PC-3 (cell line): ENCODE results near the gene EXOC4. TPM values are rescaled to one million over a fixed set of nuclear protein-coding genes. Genes with fewer than 3 reads are reported as not detected.

Experiments used
- ATAC-seq: fragments of 200-7000 bp; cut with Tn5 transposase; 2 replicates; pipeline ENCODE4 v1.9.1; 2020; ENCODE audit warnings: mild to moderate bottlenecking, moderate library complexity
- BruUV-seq: library from RNA; stranded (reverse); fragments of 400-500 nt; replicated peaks from 2 replicates; lab custom pipeline; 2021; lab: Mats Ljungman, UMichigan
- CTCF ChIA-PET: fragments of 300-600 bp; sonication (Branson Sonifier 250); formaldehyde crosslinking; loops from one replicate; lab custom pipeline; 2022; ENCODE audit warnings: antibody characterized with exemption; lab: Charles Lee
- POLR2A ChIA-PET: fragments of 300-600 bp; sonication (Branson Sonifier 250); formaldehyde crosslinking; loops from one replicate; lab custom pipeline; 2022; ENCODE audit warnings: antibody characterized with exemption; ENCODE audit not compliant: unreplicated experiment; lab: Charles Lee
- DNase-seq: peaks from one replicate; pipeline ENCODE4 v3.0.0-alpha.2; 2015
- H2AFZ ChIP-seq: fragments of 300-600 bp; sonication (generic); 2 replicates; pipeline ENCODE4 v1.6.0; 2016; ENCODE audit warnings: antibody characterized with exemption, low read length
- H3F3A ChIP-seq: fragments of 300-600 bp; sonication (generic); one replicate; pipeline ENCODE4 v1.6.0; 2017; ENCODE audit warnings: antibody characterized with exemption, low read length, control low read depth, mild to moderate bottlenecking; ENCODE audit not compliant: unreplicated experiment
- H3K27ac ChIP-seq: fragments of 300-600 bp; sonication (generic); 2 replicates; pipeline ENCODE4 v1.5.1; 2016; ENCODE audit warnings: mild to moderate bottlenecking, low read length
- H3K27me3 ChIP-seq: fragments of 300-600 bp; sonication (generic); 2 replicates; pipeline ENCODE4 v1.6.1; 2016; ENCODE audit warnings: low read length, mixed read lengths
- H3K36me3 ChIP-seq: fragments of 300-600 bp; sonication (generic); 2 replicates; pipeline ENCODE4 v1.6.1; 2016; ENCODE audit warnings: low read depth, mixed run types, low read length, mixed read lengths
- H3K4me1 ChIP-seq: fragments of 300-600 bp; sonication (generic); 2 replicates; pipeline ENCODE4 v1.5.1; 2016; ENCODE audit warnings: low read length; ENCODE audit not compliant: insufficient read depth
- H3K4me2 ChIP-seq: fragments of 300-600 bp; sonication (generic); 2 replicates; pipeline ENCODE4 v1.6.0; 2016; ENCODE audit warnings: low read length
- H3K4me3 ChIP-seq: fragments of 300-600 bp; sonication (generic); 2 replicates; pipeline ENCODE4 v1.5.1; 2016; ENCODE audit warnings: mild to moderate bottlenecking, low read length, mixed read lengths
- H3K79me2 ChIP-seq: fragments of 300-600 bp; sonication (generic); 2 replicates; pipeline ENCODE4 v1.6.1; 2017; ENCODE audit warnings: low read length, mixed read lengths
- H3K9ac ChIP-seq: fragments of 300-600 bp; sonication (generic); 2 replicates; pipeline ENCODE4 v1.6.0; 2016; ENCODE audit warnings: mild to moderate bottlenecking, low read length
- H3K9me2 ChIP-seq: fragments of 300-600 bp; sonication (generic); replicated peaks from 2 replicates; pipeline ENCODE4 v1.6.1; 2016; ENCODE audit warnings: mixed run types, low read length, mixed read lengths
- H3K9me3 ChIP-seq: fragments of 300-600 bp; sonication (generic); 2 replicates; pipeline ENCODE4 v1.6.1; 2016; ENCODE audit warnings: low read length, mixed read lengths
- H4K20me1 ChIP-seq: fragments of 300-600 bp; sonication (generic); 2 replicates; pipeline ENCODE4 v1.6.1; 2016; ENCODE audit warnings: low read length, mixed read lengths
- CTCF ChIP-seq: fragments of 300-600 bp; sonication (generic); conservative IDR thresholded peaks from 2 replicates; pipeline ENCODE4 v1.5.1; 2017; ENCODE audit warnings: antibody characterized with exemption, low read depth, mild to moderate bottlenecking, low read length
- EZH2 ChIP-seq: fragments of 300-600 bp; sonication (generic); IDR thresholded peaks from one replicate; pipeline ENCODE4 v1.6.1; 2017; ENCODE audit warnings: antibody characterized with exemption, mild to moderate bottlenecking, low read length; ENCODE audit not compliant: unreplicated experiment
- EZH2phosphoT487 ChIP-seq: fragments of 300-600 bp; sonication (generic); IDR thresholded peaks from 2 replicates; pipeline ENCODE4 v1.6.1; 2018; ENCODE audit warnings: mild to moderate bottlenecking, antibody characterized with exemption, low read length, borderline replicate concordance
- intact Hi-C: fragments of 100-400 bp; cut with micrococcal nuclease; formaldehyde crosslinking; loops from 2 replicates; pipeline ENCODE4 v1.9.0; 2023
- total RNA-seq: library from RNA; depleted of rRNA; stranded (reverse); fragments of >200 nt; gene quantifications from 2 replicates; pipeline ENCODE4 v1.2.3, GENCODE V29; 2014

Gene EXOC4
- total RNA-seq, 1 experiment from 2014 or later: 43.5 TPM

GRCh38 chr7:133570321-133570720 lies 317.4 kb downstream of the EXOC4 start:
- no peak overlapping the region for H3K27ac ChIP-seq

GRCh38 chr7:133571076-133571475 lies 318.2 kb downstream of the EXOC4 start:
- DNase-seq (no peak), ATAC-seq (no peak)
- CTCF ChIA-PET: no interaction called here
- Histone ChIP-seq H3K27me3 (no peaks in the 10 kb centered on the region), H3K4me1 (peaks cover 34% of the 10 kb centered on the region), H3K36me3 (no peaks in the 10 kb centered on the region), H2AFZ (no peak overlapping the region), H3K9me2 (no peaks in the 10 kb centered on the region), H3K9me3 (no peaks in the 10 kb centered on the region), H3K79me2 (no peaks in the 10 kb centered on the region), H3K27ac (no peak overlapping the region), H3K9ac (no peak overlapping the region), H3K4me2 (no peak overlapping the region), H3F3A (peaks cover 5% of the 10 kb centered on the region), H3K4me3 (no peak overlapping the region), H4K20me1 (no peaks in the 10 kb centered on the region)
- BruUV-seq: no TSS peak
- intact Hi-C loops: loop anchor here (5.0 kb wide), 1 partner anchor 59 kb away; no protein-coding TSS in a partner anchor
- POLR2A ChIA-PET: no interaction called here
- TF ChIP-seq EZH2: no peak
- TF ChIP-seq EZH2phosphoT487: no peak
- TF ChIP-seq CTCF: no peak

More at GRCh38 chr7:133570321-133570720, 317.4 kb downstream of the EXOC4 start:
- TF ChIP-seq EZH2phosphoT487 (no peak), CTCF (no peak), EZH2 (no peak)
- ATAC-seq: no peak
- Histone ChIP-seq H3K27me3 (no peaks in the 10 kb centered on the region), H3K9me3 (no peaks in the 10 kb centered on the region), H3K4me1 (peaks cover 34% of the 10 kb centered on the region), H3K9ac (no peak overlapping the region), H3K9me2 (no peaks in the 10 kb centered on the region), H2AFZ (no peak overlapping the region), H3K4me3 (no peak overlapping the region), H3F3A (peaks cover 5% of the 10 kb centered on the region), H3K4me2 (no peak overlapping the region), H3K79me2 (no peaks in the 10 kb centered on the region), H3K36me3 (no peaks in the 10 kb centered on the region), H4K20me1 (no peaks in the 10 kb centered on the region)
- intact Hi-C loops: loop anchor here (5.0 kb wide), 1 partner anchor 58 kb away; no protein-coding TSS in a partner anchor
- no TSS peak for BruUV-seq
- ChIA-PET CTCF (no interaction called here), POLR2A (no interaction called here)
- no peak for DNase-seq

- Histone ChIP-seq H3K27ac (peak overlapping the region; percentile 83), H3K27me3 (no peaks in the 10 kb centered on the region)
- ATAC-seq: peak; percentile 54
Measured at GRCh38 chr7:133572087-133572486, 319.2 kb downstream of the EXOC4 start.

More at GRCh38 chr7:133572087-133572486, 319.2 kb downstream of the EXOC4 start:
- Histone ChIP-seq H4K20me1 (no peaks in the 10 kb centered on the region), H3K9me3 (no peaks in the 10 kb centered on the region), H3K79me2 (no peaks in the 10 kb centered on the region), H3K9me2 (no peaks in the 10 kb centered on the region), H3K4me1 (peaks cover 34% of the 10 kb centered on the region), H3K9ac (no peak overlapping the region), H2AFZ (no peak overlapping the region), H3F3A (peaks cover 5% of the 10 kb centered on the region), H3K4me2 (peak overlapping the region; percentile 13), H3K4me3 (no peak overlapping the region), H3K36me3 (no peaks in the 10 kb centered on the region)
- CTCF ChIA-PET: interaction anchor here (0.5 to 0.6 kb wide), 2 partner anchors 229 to 281 kb away, joined by 3 to 8 read pairs; no protein-coding TSS in a partner anchor
- POLR2A ChIA-PET: no interaction called here
- DNase-seq: peak; percentile 51
- intact Hi-C loops: loop anchor here (5.0 kb wide), 1 partner anchor 60 kb away; no protein-coding TSS in a partner anchor
- no TSS peak for BruUV-seq
- no peak for TF ChIP-seq CTCF
- no peak for TF ChIP-seq EZH2
- TF ChIP-seq EZH2phosphoT487: no peak
